Ascending aorta (tissue), 2 donors: ENCODE data around the gene IL5RA. TPM values are rescaled to one million over a fixed set of nuclear protein-coding genes. Genes with fewer than 3 reads are reported as not detected.

ENCODE experiments used
- DNase-seq, 2 donors: peaks; one replicate each; pipeline ENCODE4 v3.0.0-alpha.2; 2019; ENCODE audit warnings: low spot score in 2 of 2
- H3K27ac ChIP-seq, 2 donors: fragments of 200-600 bp; sonication (generic); one replicate each; pipeline ENCODE4 v1.5.1; 2016 to 2017; ENCODE audit warnings: mild to moderate bottlenecking in 1 of 2
- H3K27me3 ChIP-seq: fragments of 200-600 bp; sonication (generic); one replicate; pipeline ENCODE4 v1.5.1; 2017
- H3K36me3 ChIP-seq, 2 donors: fragments of 200-600 bp; sonication (generic); one replicate each; pipeline ENCODE4 v1.5.1; 2016
- H3K4me1 ChIP-seq, 2 donors: fragments of 200-600 bp; sonication (generic); one replicate each; pipeline ENCODE4 v1.5.1; 2016 to 2017; ENCODE audit warnings: mild to moderate bottlenecking in 1 of 2
- H3K4me3 ChIP-seq, 2 donors: fragments of 200-600 bp; sonication (generic); one replicate each; pipeline ENCODE4 v1.5.1; 2016 to 2017; ENCODE audit warnings: mild to moderate bottlenecking in 1 of 2
- H3K9me3 ChIP-seq, 2 donors: fragments of 200-600 bp; sonication (generic); one replicate each; pipeline ENCODE4 v1.5.1; 2016
- intact Hi-C: fragments of 100-400 bp; cut with DNase I; formaldehyde crosslinking; loops from one replicate; pipeline ENCODE4 v1.15.1; 2023
- total RNA-seq: library from RNA; depleted of rRNA; stranded (reverse); fragments of >200 nt; gene quantifications from one replicate; pipeline ENCODE4 v1.1.0, GENCODE V29; 2016
- TF ChIP-seq, protein P1 (sequence below), 3 experiments: fragments of 200-600 bp in 2 of 3; fragments of 450-650 bp in 1 of 3; sonication (generic) in 2 of 3; IDR thresholded peaks; one replicate each; pipeline ENCODE4 v1.5.1; 2016 to 2019; ENCODE audit warnings: antibody characterized with exemption in 3 of 3, mild to moderate bottlenecking in 1 of 3, moderate library complexity in 1 of 3

The IL5RA gene
- total RNA-seq, 1 donor from 2014 or later, result not detected

DNA sequence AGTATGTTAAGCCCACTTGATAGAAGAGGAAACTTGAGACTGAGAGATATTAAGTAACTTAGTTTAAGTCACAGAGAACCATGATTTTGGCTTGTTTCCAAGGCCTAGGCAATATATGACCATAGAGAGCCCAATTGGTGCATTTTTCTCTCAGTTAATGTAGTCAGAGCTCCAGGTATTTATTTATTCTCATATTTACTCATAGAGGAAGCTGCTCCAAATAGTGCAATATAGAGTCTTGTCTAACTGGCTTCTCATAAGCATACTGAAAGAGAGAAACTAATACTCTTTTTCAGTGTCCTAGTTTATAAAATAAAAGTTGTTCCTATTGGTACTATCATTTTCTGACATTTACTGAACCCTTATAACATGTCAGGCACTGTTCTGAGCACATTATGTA is 31.8 kb upstream of the IL5RA start:
- Histone ChIP-seq H3K27me3 (no peaks in the 10 kb centered on the region), H3K9me3 (no peaks in the 10 kb centered on the region), H3K4me1 (no peaks in the 10 kb centered on the region), H3K27ac (no peak overlapping the region), H3K36me3 (peaks cover 29 to 54% of the 10 kb centered on the region in 2 donors), H3K4me3 (no peak overlapping the region)
- TF ChIP-seq, protein P1, sequence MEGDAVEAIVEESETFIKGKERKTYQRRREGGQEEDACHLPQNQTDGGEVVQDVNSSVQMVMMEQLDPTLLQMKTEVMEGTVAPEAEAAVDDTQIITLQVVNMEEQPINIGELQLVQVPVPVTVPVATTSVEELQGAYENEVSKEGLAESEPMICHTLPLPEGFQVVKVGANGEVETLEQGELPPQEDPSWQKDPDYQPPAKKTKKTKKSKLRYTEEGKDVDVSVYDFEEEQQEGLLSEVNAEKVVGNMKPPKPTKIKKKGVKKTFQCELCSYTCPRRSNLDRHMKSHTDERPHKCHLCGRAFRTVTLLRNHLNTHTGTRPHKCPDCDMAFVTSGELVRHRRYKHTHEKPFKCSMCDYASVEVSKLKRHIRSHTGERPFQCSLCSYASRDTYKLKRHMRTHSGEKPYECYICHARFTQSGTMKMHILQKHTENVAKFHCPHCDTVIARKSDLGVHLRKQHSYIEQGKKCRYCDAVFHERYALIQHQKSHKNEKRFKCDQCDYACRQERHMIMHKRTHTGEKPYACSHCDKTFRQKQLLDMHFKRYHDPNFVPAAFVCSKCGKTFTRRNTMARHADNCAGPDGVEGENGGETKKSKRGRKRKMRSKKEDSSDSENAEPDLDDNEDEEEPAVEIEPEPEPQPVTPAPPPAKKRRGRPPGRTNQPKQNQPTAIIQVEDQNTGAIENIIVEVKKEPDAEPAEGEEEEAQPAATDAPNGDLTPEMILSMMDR (IDR thresholded peaks at IDR 0.05), result no peak
- intact Hi-C loops, result no loop called here
- DNase-seq, result no peak

DNA sequence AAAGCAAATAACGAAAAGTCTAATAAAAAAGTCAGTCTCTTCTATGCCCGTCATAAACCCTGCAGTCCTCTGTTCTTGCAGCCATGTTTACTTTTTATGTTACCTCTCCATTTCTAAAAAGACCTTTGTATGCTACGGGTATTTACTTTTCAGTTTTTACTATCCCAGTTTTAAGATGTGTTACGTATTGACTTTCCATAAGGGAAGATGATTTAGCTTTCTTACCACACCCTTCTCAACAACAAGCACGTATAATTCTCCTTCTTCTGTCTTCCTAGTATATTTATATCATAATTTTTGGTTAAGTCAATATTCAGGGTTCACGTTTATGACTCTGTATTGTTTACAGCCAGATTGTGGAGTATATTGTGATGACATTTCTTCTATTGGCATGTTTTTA is 27.4 kb upstream of the IL5RA start:
- intact Hi-C loops, result no loop called here
- Histone ChIP-seq H3K27ac (no peak overlapping the region), H3K36me3 (peaks cover 13 to 51% of the 10 kb centered on the region in 2 donors), H3K9me3 (no peaks in the 10 kb centered on the region), H3K4me1 (no peaks in the 10 kb centered on the region), H3K27me3 (no peaks in the 10 kb centered on the region), H3K4me3 (no peak overlapping the region)
- TF ChIP-seq, protein P1 (IDR thresholded peaks at IDR 0.05), result no peak
- DNase-seq, result no peak

DNA sequence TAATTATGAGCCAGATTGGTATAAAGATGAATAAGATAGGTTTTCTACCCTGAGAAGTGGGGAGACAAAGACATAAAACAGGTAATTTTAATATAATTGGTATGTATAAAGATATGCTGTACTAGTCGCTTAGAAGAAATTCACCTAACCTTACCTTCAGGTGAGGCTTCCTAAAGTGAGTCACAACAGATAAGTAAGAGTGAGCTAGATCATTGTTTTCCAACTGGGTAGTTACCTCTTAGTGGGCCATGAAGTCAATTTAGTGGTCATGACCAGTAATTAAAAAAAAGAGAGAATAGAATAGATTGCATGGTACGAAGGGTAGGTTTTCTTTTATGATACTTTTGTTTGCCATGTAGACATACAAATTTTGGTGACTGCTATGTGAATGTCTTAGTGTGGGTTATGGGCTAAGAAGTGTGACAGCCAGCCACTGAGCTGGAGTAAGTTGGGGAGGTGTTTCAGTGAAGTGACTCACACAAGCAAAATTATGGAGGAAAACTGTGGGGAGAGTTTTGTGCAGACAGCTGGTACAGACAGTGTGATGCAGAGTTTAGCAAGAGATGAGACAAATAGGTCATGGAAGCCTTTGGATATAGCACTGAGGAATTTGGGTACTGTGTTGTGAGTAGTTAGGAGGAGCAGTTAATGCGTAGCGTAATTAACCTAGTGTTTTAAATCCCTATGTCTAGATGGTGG is 24.7 kb upstream of the IL5RA start:
- H3K4me1 ChIP-seq, result no peaks in the 10 kb centered on the region
- peaks cover 4 to 42% of the 10 kb centered on the region in 2 donors for H3K36me3 ChIP-seq
- intact Hi-C loops, result no loop called here
- H3K27ac ChIP-seq, result no peak overlapping the region
- H3K4me3 ChIP-seq, result no peak overlapping the region
- no peak for DNase-seq
- TF ChIP-seq, protein P1 (IDR thresholded peaks at IDR 0.05), result no peak
- H3K9me3 ChIP-seq, result no peaks in the 10 kb centered on the region
- H3K27me3 ChIP-seq, result no peaks in the 10 kb centered on the region

DNA sequence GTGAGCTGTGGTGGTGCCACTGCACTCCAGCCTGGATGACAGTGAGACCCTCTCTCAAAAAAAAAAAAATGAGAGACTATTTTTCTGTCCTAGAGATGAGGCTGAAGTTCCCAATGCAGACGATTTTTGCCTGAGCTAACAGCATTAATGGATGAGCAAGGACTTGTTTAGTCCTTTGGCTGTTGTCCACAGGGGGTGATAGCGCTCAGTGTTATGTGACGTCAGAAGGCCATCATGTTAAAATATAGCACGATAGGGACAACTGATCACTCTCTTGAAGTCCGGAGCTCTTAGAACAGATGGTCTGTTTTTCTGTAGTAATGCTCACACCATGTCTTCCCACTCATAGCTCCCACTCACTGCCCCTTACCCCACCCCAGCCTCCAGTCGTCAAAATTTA is 23.3 kb upstream of the IL5RA start:
- intact Hi-C loops, result no loop called here
- no peak for DNase-seq
- no peaks in the 10 kb centered on the region for H3K9me3 ChIP-seq
- H3K27ac ChIP-seq, result no peak overlapping the region
- TF ChIP-seq, protein P1 (IDR thresholded peaks at IDR 0.05), result no peak
- H3K36me3 ChIP-seq, result peaks cover 8 to 40% of the 10 kb centered on the region in 2 donors
- no peak overlapping the region for H3K4me3 ChIP-seq
- no peaks in the 10 kb centered on the region for H3K27me3 ChIP-seq
- no peaks in the 10 kb centered on the region for H3K4me1 ChIP-seq

- Histone ChIP-seq H3K27me3 (no peaks in the 10 kb centered on the region), H3K4me3 (no peak overlapping the region), H3K27ac (no peak overlapping the region), H3K36me3 (peaks cover 8 to 26% of the 10 kb centered on the region in 2 donors), H3K9me3 (no peaks in the 10 kb centered on the region), H3K4me1 (peaks cover 0 to 12% of the 10 kb centered on the region in 2 donors)
- TF ChIP-seq, protein P1 (IDR thresholded peaks at IDR 0.05), result no peak
- intact Hi-C loops, result loop anchor here (5.0 to 10.0 kb wide), 2 partner anchors 1035 to 1173 kb away; partner anchors contain the start of genes CNTN4 and SETMAR
- DNase-seq, result no peak
These were observed 19.4 kb upstream of the IL5RA start for GRCh38 chr3:3129579-3129978.
